DND-41 (cell line): Measurements from ENCODE around the gene OXSM.

Experiments used
- EZH2 ChIP-seq: IDR thresholded peaks from 3 replicates; pipeline ENCODE4 v1.6.1; 2012; ENCODE audit warnings: borderline replicate concordance, low read depth, mild to moderate bottlenecking, moderate library complexity, low read length, inconsistent platforms; ENCODE audit not compliant: severe bottlenecking
- TF ChIP-seq, protein P1 (sequence below): IDR thresholded peaks from 2 replicates; pipeline ENCODE4 v1.5.1; 2012; ENCODE audit warnings: borderline replicate concordance, low read length, moderate library complexity, mild to moderate bottlenecking; ENCODE audit not compliant: poor library complexity, severe bottlenecking; ENCODE audit errors: extremely low read depth

DNA sequence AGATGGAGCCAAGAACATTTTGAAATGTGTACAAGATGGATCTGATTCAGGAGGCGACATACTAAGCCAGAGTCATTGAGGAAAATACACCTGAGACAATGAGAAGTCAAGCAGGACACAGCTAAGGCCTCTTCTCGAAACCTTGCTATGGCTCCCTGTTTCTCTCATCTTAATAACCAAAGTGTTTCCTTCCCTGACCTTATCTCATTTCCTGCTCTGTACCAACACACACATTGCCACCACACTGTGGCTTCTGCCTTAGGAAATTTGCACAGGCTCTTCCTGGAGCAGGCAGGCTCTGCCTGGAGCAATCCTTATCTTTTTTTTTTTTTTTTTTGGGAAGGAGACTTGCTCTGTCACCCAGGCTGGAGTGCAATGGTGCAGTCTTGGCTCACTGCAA lies 36.6 kb downstream of the OXSM start:
- TF ChIP-seq, protein P1, sequence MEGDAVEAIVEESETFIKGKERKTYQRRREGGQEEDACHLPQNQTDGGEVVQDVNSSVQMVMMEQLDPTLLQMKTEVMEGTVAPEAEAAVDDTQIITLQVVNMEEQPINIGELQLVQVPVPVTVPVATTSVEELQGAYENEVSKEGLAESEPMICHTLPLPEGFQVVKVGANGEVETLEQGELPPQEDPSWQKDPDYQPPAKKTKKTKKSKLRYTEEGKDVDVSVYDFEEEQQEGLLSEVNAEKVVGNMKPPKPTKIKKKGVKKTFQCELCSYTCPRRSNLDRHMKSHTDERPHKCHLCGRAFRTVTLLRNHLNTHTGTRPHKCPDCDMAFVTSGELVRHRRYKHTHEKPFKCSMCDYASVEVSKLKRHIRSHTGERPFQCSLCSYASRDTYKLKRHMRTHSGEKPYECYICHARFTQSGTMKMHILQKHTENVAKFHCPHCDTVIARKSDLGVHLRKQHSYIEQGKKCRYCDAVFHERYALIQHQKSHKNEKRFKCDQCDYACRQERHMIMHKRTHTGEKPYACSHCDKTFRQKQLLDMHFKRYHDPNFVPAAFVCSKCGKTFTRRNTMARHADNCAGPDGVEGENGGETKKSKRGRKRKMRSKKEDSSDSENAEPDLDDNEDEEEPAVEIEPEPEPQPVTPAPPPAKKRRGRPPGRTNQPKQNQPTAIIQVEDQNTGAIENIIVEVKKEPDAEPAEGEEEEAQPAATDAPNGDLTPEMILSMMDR = no peak
- TF ChIP-seq EZH2 = no peak
